ENCODE data around the gene GLRA2.
"Not testable (repeated sequence)": the region's sequence is repeated elsewhere in the genome, so short reads cannot be mapped to it uniquely, and the experiment has no call there.

The GLRA2 gene

GRCh38 chrX:14594521-14594920, 65.2 kb downstream of the GLRA2 start:
- DNase-seq, result peak; percentile 34

GRCh38 chrX:14598330-14598729, 69.0 kb downstream of the GLRA2 start:
- DNase-seq, result peak; percentile 52

- DNase-seq, result no peak
Observed at GRCh38 chrX:14607446-14607985, 78.2 kb downstream of the GLRA2 start.

- DNase-seq, result not testable (repeated sequence)
Observed at GRCh38 chrX:14612450-14612849, 83.1 kb downstream of the GLRA2 start.

GRCh38 chrX:14616301-14616700, 87.0 kb downstream of the GLRA2 start:
- peak; percentile 73 for DNase-seq

- peak; percentile 84 for DNase-seq
Observed at GRCh38 chrX:14616836-14617235, 87.5 kb downstream of the GLRA2 start.

- DNase-seq, result no peak
Observed at GRCh38 chrX:14618177-14618965, 89.0 kb downstream of the GLRA2 start.

- DNase-seq, result peak; percentile 7
Observed at GRCh38 chrX:14630733-14631132, 101.4 kb downstream of the GLRA2 start.

- DNase-seq, result no peak
Observed at GRCh38 chrX:14641681-14642655, 112.6 kb downstream of the GLRA2 start.

GRCh38 chrX:14660970-14661369, 131.6 kb downstream of the GLRA2 start:
- no peak for DNase-seq

GRCh38 chrX:14670819-14671218, 141.5 kb downstream of the GLRA2 start:
- no peak for DNase-seq

GRCh38 chrX:14672611-14673172, 143.4 kb downstream of the GLRA2 start:
- DNase-seq, result no peak

- no peak for DNase-seq
Observed at GRCh38 chrX:14673236-14673635, 143.9 kb downstream of the GLRA2 start.

GRCh38 chrX:14673764-14674163, 144.4 kb downstream of the GLRA2 start:
- DNase-seq, result peak; percentile 89

GRCh38 chrX:14675500-14675899, 146.2 kb downstream of the GLRA2 start:
- DNase-seq, result no peak

- DNase-seq, result no peak
Observed at GRCh38 chrX:14676431-14676830, 147.1 kb downstream of the GLRA2 start.

GRCh38 chrX:14688331-14688730, 159.0 kb downstream of the GLRA2 start:
- not testable (repeated sequence) for DNase-seq

- no peak for DNase-seq
Observed at GRCh38 chrX:14690553-14690952, 161.2 kb downstream of the GLRA2 start.

- peak; percentile 80 for DNase-seq
Observed at GRCh38 chrX:14694611-14695010, 165.3 kb downstream of the GLRA2 start.

- no peak for DNase-seq
Observed at GRCh38 chrX:14697451-14697850, 168.1 kb downstream of the GLRA2 start.

GRCh38 chrX:14698790-14699189, 169.5 kb downstream of the GLRA2 start:
- DNase-seq, result no peak

GRCh38 chrX:14700982-14701381, 171.6 kb downstream of the GLRA2 start:
- no peak for DNase-seq

- DNase-seq, result no peak
Observed at GRCh38 chrX:14702145-14702544, 172.8 kb downstream of the GLRA2 start.
